ENCODE data around the gene C19orf53. TPM values are rescaled to one million over a fixed set of nuclear protein-coding genes. Genes with fewer than 3 reads are reported as not detected.

Gene C19orf53
- total RNA-seq, 1 experiment from 2014 or later = 115 TPM

DNA sequence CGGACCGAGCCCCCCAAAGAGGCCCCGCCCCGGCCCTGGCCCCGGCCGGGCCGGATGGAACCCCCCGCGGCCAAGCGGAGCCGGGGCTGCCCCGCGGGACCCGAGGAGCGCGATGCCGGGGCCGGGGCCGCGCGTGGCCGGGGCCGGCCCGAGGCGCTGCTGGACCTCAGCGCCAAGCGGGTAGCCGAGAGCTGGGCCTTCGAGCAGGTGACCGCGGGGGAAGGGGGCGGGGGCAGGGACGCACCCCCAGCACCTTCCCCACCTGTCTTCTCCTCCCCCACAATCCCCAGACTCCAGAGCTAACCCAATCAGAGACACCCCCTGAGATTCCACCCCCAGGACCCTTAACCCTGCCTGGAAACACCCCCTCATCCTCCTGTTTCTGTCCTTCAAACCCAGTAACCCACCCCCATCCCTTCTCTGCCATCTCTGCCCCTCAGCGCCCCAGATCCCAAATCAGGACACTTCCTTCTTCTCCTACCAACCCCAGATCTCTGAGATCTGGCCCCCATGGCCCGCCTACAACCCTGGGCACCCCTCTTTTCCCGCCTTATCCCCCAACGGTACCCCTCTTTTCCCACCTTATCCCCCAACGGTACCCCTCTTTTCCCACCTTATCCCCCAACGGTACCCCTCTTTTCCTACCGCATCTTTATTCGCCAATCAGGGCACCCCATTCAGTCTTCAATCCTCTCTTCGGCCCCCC lies 21.5 kb downstream of the C19orf53 start:
- no peak for DNase-seq (ENCODE audit: low read depth, low spot score)

More for the DNA sequence above, 21.5 kb downstream of the C19orf53 start:
- H4K20me1 ChIP-seq (ENCODE audit: insufficient read depth) = no peaks in the 10 kb centered on the region
- H3K79me2 ChIP-seq (ENCODE audit: insufficient read depth, low read length) = peaks cover 6% of the 10 kb centered on the region; the same call in 1 of the 2 replicates
- TF ChIP-seq POLR2AphosphoS5 (IDR thresholded peaks at IDR 0.05; ENCODE audit: low read depth, low read length) = peak; percentile 3; the same call in 1 of the 2 replicates
- no peak for TF ChIP-seq EZH2phosphoT487 (IDR thresholded peaks at IDR 0.05; ENCODE audit: borderline replicate concordance)
- TF ChIP-seq YY1 (IDR thresholded peaks at IDR 0.05; ENCODE audit: extremely low read depth, insufficient replicate concordance, low read depth, low read length) = no peak
- TF ChIP-seq ELF1 (IDR thresholded peaks at IDR 0.05; ENCODE audit: borderline replicate concordance, low read depth) = no peak
- no peak for TF ChIP-seq POLR2A (IDR thresholded peaks at IDR 0.05; ENCODE audit: borderline replicate concordance, extremely low read depth, insufficient read depth, insufficient read length)
- TF ChIP-seq CEBPB (IDR thresholded peaks at IDR 0.05; ENCODE audit: low read depth) = no peak
- TF ChIP-seq ZFX (IDR thresholded peaks at IDR 0.05) = 0 out of 2 replicates have a peak, but pooled peaks have one; percentile 36
- no peak for TF ChIP-seq SIN3A (IDR thresholded peaks at IDR 0.05; ENCODE audit: low read depth)
- TF ChIP-seq, protein P1, sequence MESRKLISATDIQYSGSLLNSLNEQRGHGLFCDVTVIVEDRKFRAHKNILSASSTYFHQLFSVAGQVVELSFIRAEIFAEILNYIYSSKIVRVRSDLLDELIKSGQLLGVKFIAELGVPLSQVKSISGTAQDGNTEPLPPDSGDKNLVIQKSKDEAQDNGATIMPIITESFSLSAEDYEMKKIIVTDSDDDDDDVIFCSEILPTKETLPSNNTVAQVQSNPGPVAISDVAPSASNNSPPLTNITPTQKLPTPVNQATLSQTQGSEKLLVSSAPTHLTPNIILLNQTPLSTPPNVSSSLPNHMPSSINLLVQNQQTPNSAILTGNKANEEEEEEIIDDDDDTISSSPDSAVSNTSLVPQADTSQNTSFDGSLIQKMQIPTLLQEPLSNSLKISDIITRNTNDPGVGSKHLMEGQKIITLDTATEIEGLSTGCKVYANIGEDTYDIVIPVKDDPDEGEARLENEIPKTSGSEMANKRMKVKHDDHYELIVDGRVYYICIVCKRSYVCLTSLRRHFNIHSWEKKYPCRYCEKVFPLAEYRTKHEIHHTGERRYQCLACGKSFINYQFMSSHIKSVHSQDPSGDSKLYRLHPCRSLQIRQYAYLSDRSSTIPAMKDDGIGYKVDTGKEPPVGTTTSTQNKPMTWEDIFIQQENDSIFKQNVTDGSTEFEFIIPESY (IDR thresholded peaks at IDR 0.05; ENCODE audit: extremely low read depth, insufficient replicate concordance, low read length) = no peak
- RAD21 ChIA-PET (ENCODE audit: low non-redundant PET in 1 of 2, low total read pairs in 2 of 2, uncharacterized antibody in 2 of 2, unreplicated experiment in 2 of 2) = no interaction called here
- BruUV-seq (replicated peaks) = no TSS peak
- peak overlapping the region; percentile 94 for H3K27ac ChIP-seq (ENCODE audit: low read depth, low read length)
- POLR2A ChIA-PET = interaction anchor here (0.6 to 1.8 kb wide), 10 partner anchors 14 to 341 kb away, joined by 3 to 6 read pairs (median 3); partner anchors contain the start of gene ASF1B
- H3K27me3 ChIP-seq (ENCODE audit: insufficient read depth, low read length) = no peaks in the 10 kb centered on the region
- H3K9me3 ChIP-seq (ENCODE audit: control insufficient read depth in 1 of 2, insufficient read depth in 1 of 2, low read depth in 1 of 2, low read length in 2 of 2) = no peaks in the 10 kb centered on the region
- peaks cover 37 to 56% of the 10 kb centered on the region in 2 experiments for H3K4me1 ChIP-seq (ENCODE audit: control insufficient read depth in 1 of 2, insufficient read depth in 2 of 2, low read length in 2 of 2)
- no peaks in the 10 kb centered on the region for H3K9me2 ChIP-seq (ENCODE audit: insufficient read depth)
- H3K4me3 ChIP-seq (replicated peaks in 1 of 2; ENCODE audit: low read depth in 1 of 2, low read length in 2 of 2) = peak overlapping the region; percentile 74 to 76
- CTCF ChIA-PET = interaction anchor here (2.6 to 2.7 kb wide), 2 partner anchors 10 to 66 kb away, joined by 10 to 15 read pairs; no protein-coding TSS in a partner anchor
- no peaks in the 10 kb centered on the region for H3K36me3 ChIP-seq (ENCODE audit: control insufficient read depth in 1 of 2, insufficient read depth in 2 of 2, low read length in 2 of 2)
- intact Hi-C loops (cut with micrococcal nuclease) = loop anchor here (5.0 kb wide), 1 partner anchor 47 kb away; no protein-coding TSS in a partner anchor
- peak overlapping the region; percentile 93 for H3K4me2 ChIP-seq (ENCODE audit: low read length)
- peak; percentile 11 for ATAC-seq
- H3K9ac ChIP-seq (ENCODE audit: low read length) = peak overlapping the region; percentile 76
- no peak overlapping the region for H2AFZ ChIP-seq (ENCODE audit: low read depth, low read length, poor library complexity, severe bottlenecking)

All from HCT116 (cell line).